NOMO-1 treated with dmso at 0.1 percent for 144 hours (cell line): ENCODE measurements around the gene SLC37A1.

Experiments used
- DNase-seq: peaks from one replicate; lab custom pipeline; 2025; ENCODE audit not compliant: unreplicated experiment; lab: John Stamatoyannopoulos, UW

SLC37A1 gene

DNA sequence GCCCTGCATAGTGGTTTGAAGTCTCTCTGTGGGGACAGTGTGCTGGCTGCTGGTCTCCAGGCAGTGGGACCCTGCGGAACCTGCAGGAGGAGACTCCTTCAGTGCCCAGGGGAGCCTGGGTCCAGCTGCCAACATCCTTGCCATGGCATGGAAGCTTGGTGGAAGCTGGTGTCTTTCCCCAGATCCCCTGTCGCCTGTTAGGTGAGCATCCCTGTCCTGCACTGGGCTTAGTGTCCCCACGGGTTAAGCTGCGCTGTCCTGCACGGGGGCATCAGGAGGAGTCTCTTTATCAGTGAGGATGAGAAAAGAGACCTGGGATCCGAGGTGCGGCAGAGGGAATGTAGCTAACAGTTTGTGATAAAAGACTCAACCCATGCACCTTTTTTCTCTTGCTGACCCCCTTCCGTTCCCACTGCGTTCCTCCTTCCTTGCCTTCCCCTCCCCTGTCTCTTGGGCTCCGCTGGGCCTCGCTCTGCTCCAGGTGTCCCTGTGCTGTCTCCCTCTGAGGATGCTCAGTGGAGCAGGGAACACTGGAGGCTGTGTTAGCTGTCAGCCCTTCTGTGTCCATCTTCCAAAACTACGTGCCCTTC, 59.3 kb downstream of the SLC37A1 start:
- DNase-seq = no peak

DNA sequence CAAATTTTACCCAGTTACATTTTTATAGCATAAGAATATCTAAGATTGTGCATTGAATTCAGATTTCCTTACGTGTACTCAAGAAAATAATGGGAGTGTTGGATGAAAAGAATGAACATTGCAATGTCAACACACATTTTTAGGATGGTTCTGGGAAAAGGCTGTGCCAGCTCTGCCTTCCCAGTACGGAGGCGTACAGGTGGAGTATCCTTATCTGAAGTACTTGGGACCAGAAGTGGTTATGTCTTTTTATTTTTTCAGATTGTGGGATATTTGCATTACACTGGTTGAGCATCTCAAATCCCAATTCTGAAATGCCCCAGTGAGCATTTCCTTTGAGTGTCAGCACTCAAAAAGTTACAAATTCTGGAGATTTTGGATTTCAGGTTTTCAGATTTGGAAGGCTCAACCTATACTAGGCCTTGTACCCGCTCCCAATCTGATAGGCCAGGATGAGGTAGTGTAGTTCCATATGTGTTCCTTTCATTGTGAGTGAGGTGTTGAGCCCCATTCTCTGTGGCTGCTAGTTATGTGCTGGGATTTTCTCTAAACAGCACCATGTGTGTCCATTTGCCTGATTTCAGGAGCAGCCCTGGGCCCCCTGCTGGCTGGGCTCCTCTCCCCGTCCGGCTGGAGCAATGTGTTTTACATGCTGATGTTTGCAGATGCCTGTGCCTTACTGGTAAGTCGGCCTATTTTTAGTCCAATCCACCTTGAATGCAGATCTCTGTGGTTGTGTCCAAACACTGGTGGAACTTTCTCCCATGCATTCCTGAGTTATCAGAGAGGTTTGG, 60.8 kb downstream of the SLC37A1 start:
- DNase-seq = no peak

DNA sequence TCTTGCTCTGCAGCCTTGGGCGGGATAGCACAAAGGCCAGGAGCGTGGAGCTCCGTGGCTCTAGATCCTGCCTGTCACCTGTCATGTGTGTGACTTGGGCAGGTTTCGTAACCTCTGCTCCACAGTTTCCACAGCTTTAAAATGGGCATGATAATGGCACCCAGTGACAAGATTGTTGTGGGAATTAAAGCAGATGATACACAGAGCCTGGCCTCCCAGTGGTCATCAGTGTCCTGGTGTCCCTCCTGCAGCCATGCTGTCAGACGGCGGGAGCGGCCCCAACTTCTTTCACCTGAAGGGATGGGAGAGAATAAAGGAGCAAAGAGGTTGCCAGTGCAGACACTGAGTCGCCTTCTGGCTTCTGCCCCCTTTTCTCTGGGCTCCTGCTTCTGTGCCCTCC, 61.5 kb downstream of the SLC37A1 start:
- no peak for DNase-seq

GRCh38 chr21:42576639-42577038, 63.0 kb downstream of the SLC37A1 start:
- DNase-seq = no peak

- DNase-seq = no peak
These were observed 64.4 kb downstream of the SLC37A1 start for GRCh38 chr21:42578034-42578433.

DNA sequence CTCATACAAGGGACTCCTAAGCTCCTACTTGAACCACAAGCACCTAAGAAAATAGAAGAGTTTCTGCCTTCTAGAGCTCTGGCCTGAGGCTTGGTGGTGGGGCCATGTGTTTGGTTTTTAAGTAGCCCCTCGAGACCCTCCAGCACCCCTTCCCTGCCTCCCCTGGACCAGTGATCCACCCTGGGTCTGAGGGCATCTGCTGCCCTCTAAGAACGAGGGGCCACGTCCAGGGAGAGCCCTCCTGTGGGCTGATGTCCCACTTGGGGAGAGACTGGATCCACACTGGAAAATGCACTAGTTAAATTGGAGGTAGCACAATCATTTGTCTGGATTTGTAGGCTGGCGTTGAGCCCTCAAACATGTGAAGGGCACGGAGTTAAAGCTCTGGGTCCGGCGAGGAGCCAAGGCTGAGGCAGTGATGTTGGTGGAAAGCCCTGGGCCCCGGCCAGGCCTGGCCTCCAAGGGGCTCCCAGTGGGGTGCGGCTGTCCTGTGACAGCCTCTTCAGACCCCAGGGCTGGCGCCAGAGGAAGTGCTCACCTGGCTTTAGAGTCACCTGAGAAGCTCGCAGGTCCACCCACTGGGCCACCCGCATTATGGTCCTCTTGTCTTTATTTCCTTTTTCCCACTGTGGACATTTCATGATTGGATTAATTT, 65.2 kb downstream of the SLC37A1 start:
- no peak for DNase-seq

- no peak for DNase-seq
These were observed 65.9 kb downstream of the SLC37A1 start for GRCh38 chr21:42579456-42580075.

GRCh38 chr21:42580076-42580792, 66.6 kb downstream of the SLC37A1 start:
- no peak for DNase-seq

DNA sequence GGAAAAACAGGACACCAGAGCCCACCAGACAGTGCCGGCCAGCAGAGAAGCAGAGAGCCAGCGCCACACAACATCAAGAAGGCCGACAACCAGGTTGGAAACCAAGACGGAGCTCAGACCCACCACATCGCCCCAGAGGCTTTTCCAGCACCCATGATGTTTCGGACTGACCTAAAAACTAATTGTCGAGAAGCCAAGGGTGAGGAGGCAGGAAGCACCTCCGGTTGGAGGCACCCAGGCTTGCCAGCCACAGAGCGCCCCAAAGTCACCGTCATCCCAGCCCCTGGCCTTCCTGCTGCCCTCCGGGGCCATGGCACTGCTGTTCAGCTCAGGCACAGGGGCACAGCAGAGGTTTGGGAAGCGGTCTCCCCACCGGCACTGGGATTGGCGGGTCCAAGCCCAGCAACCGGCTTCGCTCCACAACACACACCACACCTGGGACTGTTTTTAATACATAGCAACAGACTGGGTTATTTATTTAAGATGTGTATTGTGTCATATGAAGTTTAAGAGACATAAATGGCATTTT, 67.2 kb downstream of the SLC37A1 start:
- DNase-seq = no peak

- no peak for DNase-seq
These were observed 67.8 kb downstream of the SLC37A1 start for GRCh38 chr21:42581336-42581992.

- no peak for DNase-seq
These were observed 68.5 kb downstream of the SLC37A1 start for GRCh38 chr21:42581993-42582786.

- no peak for DNase-seq
These were observed 69.3 kb downstream of the SLC37A1 start for GRCh38 chr21:42582787-42583476.

DNA sequence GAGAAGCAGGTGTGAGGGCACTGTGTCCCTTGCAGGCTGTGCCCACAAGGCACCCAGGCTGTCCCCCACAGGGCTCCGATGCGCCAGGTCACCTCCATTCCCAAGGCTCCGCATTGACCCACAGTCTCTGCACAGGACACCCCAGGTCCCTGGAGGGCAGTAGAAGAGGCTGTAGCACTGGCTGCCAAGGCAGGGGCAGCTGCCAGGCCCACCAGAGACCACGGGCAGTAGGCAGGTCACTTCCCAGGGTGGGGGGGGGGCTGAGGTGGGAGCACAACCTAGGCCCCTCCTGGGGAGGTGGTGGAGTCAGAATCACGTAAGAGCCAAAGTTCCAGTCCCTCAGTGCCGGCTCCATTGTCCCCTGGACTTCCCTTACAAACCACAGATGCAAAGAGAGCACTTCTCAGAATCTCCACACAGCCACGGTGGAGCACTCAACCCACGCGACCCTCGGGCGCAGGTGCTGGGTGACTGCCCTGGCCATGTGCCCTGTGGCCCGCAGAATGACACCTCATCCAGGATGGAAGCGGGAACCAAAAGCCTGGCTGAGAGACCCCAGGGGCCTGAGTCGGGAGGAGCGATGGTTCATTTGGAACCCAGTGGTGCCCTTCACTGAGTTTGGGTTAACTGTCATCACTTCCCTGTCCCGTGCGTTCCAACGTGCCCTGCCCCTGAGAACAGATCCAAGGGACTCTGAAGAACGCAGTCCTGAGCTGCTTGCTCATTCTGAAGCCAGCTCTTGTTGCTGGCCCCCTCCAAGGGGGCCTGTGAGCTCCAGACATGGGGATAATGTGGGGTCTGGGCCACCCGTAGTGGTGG, 70.0 kb downstream of the SLC37A1 start:
- DNase-seq = no peak

- no peak for DNase-seq
These were observed 70.6 kb downstream of the SLC37A1 start for GRCh38 chr21:42584296-42584641.

GRCh38 chr21:42585881-42586280, 72.2 kb downstream of the SLC37A1 start:
- no peak for DNase-seq

DNA sequence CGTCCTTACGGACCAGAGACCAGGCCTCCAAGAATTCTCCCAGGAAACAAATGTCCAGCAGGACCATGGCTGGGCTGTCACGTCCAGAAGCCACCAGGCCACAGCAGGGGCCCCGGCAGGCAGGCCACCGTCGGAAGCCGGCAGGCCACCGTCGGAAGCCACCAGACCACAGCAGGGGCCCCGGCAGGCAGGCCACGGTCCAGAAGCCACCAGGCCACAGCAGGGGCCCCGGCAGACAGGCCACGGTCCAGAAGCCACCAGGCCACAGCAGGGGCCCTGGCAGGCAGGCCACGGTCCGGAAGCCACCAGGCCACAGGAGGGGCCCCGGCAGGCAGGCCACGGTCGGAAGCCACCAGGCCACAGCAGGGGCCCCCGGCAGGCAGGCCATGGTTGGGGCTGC, 72.8 kb downstream of the SLC37A1 start:
- DNase-seq = no peak

DNA sequence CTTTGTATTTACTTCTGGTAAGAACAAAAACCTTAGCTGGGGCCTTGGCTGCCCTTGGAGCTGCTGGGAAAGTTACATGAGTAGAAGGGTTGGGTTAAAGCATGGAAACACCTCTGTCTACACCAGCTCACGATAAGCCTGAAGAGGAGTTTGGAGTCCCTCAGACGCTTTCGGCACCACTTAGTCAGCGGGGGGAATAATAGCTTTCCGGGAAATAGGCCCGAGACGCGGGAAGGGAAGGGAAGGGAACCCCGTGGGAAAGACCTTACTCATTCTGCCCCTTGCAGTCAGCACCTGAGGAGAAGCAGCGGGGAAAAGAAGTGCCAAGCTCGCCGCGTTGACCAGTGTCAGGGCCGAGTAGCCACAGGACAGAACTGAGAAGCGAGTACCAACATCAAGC, 73.4 kb downstream of the SLC37A1 start:
- no peak for DNase-seq

GRCh38 chr21:42590431-42591131, 76.9 kb downstream of the SLC37A1 start:
- DNase-seq = no peak
